ENCODE measurements around the gene MCF2L.

The MCF2L gene

DNA sequence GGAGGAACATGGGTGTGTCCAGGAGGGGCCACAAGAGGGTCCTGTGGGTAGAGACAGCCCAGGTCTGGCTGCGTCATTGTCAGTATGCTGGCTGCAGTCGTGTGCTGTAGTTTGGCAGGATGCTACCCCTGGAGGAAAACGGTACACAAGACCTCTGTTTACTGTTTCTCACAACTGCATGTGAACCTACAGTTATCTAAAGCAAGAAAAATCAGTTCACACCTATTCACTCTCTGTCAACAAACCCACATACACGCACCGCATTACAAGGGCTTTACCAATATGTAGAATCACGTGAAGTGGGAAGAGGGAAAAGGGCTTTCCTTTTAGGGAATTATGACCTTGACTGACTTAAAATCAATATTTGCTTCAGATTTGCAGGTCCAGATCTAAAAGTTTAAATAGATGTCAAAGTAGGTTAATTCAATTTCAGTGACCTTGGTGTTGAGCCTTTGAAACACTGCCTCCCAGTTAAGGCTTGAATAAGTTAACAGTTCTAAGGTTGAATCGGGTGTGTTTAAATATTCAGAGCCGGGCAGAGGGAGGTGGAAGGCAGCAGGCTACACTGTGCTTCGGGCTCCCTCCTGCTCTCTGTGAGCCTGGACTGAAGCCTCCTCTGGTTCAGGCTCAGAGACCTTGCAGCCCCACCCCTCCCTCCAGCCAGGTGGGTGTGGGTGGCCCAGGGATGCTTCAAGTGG lies 17.2 kb upstream of the MCF2L start:
- DNase-seq: no peak

DNA sequence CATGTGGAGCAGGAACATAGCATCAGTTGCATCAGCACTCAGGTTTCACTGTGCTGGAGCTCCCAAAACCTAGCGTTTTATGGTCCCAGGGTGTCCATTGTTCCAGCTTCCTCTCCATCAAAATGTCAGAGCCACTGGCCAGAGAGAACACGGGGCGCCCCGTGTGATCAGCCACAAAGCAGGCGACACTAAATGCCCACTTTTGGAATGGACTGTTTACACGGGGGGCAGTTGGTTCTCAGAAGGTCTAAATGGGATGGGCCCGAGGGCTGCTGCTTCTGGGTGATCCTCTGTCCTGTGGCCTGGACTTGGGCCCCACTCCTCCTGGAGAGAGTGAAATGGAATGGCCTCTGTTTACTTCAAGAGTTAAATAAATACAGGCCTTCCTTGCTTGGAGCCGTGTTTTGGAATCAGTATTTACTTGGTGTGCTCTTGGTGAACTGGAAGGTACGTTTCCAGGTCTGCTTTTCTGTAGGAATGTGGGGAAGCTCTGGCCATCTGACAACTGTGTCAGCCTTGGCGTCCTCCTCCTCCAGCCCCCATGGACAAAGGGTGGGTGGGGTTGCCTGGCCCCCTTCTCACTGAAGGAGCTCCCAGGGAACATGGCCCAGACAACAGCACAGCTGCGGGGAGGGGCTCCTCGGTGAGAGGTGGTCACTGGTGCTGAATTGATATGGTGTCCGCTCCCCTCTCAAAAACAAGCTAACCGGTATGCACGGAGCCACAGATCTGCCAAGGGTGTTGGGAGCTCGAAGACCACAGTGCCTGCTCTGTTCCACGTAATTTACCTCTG lies 16.1 kb upstream of the MCF2L start:
- no peak for DNase-seq

DNA sequence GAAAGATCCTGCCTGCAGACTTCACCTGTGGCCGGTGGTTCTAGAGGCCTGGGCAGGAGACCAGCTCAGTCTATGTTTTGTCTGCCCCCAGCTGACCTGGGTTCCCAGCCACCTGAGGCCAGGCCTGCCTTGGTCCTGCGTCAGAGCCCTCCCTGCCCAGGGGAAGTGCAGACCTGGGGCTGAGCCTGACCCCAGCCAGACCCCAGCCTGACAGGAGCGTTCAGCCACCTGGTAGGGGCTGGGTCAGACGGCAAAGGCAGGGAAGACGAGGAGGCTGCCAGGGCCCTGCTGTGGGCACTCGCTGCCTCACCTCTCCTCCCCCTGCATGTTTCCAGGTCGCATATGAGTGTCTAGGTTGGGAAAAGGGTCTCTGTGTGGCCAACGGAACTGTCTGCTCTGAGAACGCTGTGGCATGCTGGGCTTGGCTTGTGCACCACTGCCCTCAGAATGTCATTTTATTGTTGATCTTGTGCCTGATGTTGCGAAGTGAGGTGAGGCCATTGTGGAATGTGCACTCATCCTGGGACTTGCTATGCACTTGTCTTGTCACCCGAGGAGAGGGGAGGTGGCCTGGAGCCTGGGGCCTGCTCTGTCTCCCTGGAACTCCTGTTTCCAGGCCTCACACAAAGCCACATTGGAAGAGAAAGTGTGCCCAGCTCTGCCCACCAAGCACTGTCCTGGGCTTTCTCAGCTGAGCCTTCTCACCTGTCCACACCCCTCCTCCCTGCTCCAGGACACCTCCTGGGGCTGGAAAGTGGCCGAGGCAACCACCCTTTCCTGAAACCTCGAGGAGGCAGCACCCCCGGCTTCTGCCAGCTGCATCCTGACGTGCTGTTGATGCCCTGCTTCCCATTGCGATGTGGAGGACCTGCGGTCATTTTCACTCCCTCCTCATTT lies 15.2 kb upstream of the MCF2L start:
- no peak for DNase-seq

DNA sequence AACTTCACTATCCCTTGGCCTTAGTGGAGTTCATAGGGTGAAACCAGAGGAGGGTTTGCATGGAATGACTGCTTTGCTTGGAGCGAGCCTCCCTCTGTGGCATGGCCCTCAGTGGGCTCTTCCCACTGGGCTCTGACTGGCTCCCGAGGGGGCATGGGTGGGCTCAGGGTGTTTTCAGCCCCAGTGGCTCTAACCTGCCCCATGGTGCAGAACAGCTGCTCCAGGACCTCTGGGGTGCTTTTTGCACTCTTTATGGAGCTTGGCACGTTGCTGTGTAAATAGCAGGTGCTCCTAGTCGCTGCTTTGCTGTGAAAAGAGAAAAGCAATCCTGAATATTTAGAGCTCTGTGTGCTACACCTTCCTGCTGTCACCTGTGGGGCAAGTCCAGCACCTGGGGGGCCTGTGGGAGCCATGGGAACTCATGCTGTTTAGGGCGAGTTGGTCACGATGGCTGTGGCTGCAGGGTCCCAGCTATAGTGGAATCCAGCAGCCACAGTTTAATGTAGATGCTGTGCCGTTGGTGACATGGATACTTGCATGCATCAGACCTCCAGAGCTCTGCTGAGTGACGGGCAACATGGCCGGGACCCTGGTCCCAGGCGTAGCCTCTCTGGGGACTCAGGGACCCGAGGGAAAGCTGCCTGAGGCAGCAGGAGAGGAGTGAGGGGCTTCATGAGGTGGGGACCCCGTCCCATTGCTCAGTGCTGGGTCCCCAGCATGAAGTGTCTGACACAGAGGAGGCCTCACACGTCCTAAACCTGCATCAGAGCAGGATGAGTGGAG lies 14.3 kb upstream of the MCF2L start:
- no peak for DNase-seq

DNA sequence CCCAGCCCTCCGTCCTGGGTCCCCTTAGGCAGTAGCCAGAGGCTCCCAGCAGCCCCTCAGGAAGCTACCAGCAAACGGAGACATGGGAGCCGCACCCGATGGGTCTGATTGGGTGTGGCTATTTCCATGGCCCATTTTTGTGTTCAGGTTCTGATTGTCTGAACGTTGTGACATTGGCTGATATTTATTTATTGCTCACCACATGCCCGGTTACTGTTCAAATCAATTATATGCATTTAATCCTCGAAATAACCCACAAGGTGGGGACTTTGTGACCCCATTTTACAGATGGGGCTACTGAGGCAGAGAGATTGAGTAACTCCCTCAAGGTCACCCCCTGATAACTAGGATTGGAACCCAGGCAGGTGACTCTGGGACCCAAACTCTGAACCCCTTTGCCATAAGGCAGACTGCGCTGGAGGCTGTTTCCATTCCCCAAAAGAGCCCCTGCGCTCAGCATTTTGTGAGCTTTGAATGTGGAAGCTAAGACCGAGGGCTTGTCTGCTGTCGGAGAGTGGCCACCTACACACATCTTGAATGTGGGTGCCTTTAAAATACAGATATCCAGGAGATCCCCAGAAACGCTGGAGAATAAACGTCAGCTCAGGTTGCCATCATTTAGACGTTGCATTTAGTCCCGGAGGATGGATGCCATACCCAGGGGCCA lies 13.6 kb upstream of the MCF2L start:
- no peak for DNase-seq

DNA sequence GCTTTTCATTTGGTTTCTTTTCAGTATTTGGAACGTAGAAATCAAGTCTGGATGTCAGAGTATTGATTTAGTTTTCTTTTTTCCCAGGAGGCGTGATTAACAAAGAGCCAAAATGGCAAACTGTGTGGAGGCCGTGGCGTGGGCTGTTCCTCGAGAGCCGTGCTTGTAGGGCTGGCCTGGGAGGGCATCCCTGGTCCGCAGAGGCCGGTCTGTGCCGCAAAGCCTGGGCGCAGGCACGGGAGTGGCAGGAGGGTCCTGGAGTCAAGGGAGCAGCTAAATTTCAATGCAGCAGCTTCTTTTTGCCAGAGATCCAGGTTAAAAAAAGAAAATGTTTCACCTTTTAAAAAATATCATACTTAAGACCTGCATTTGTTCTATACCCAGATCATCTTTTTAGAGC lies 13.1 kb upstream of the MCF2L start:
- DNase-seq: no peak

DNA sequence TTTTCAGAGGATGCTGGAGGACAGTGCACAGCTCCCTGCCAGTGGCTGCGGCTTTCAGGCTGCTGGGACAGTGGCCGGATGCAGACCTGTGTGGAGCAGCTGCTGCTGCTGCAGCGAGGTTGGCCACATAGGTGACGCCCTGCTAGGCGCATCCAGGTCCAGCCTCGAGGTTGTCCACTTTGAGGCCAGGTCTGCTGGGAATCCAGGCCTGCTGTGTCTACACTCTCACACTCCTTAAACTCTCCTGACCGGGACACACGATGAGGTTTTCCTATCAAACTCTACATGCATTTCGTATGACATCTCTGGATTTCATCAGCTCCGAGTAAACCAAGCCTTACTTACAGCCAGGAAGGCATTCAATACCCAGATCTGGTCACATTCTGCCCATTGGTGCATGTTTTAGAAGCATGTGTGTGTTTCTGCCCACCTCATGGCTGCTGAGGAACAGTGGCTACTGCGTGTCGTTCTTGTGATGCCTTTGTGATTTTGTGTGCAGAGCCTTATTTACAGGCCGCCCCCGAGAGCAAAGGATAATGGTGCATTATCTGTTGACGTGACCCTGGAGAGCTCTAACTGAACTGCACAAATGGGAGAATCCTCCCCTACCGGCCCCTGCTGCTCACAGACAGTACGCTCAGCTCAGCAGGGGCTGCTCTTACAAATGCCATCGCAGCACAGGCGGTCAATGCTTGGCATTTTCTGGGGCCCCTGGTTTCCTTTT lies 12.3 kb upstream of the MCF2L start:
- DNase-seq: no peak

DNA sequence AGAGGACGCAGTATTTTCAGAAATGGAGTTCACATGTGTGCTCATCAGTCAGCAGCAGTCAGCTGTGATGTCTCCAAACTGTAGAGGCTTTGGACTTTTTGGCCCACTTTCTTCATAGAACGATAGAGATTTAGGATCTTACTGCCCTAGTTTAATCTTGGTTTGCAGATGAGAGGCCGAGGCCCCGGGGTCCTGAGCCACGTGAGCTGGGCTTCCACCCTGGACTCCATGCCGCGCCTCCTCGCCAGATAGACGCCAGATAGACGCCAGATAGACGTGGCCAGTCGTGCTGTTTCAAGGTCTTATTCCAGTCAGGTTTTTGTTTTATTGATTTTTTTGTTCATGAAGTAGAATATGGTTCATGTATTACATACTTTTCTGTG lies 11.7 kb upstream of the MCF2L start:
- DNase-seq: no peak

DNA sequence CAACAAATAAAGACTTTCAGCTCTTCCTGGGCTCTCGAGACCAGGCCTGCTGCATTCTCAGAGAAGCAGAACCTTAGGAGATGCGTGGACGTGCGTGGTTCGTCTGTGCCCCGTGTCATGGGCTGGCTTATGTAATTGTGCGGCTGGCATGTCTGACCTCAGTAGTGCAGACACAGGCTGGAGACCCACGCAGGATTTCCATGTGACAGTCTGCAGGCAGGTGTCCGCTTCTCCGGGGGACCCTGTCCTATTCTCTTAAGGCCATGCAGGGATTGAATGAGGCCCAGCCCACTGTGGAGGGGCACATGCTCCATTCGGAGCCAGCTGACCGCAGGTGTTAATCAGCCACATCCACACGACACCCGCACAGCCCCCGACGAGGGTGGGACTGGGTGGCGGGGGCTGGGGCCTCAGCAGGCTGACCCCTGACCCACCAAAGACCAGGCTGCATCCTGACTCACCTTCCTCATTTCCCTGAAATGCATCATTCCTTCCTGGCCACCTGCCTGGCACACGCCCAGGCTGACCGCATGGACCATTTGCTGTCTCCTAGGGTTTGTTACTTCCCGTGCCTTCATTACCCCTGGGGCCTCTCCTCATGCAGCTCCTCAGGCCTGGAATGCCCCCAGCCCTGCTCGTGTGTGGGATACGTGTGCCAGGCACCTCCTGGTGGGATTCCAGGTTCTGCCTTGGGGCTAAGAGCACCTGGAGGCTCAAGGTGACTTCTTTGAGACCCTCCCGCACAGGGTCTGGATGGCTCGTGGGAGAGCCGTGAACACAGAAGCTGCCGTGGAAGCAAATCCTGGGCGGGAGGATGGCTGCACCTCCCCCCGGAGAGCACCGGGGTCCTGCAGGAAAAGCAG lies 10.7 kb upstream of the MCF2L start:
- no peak for DNase-seq

DNA sequence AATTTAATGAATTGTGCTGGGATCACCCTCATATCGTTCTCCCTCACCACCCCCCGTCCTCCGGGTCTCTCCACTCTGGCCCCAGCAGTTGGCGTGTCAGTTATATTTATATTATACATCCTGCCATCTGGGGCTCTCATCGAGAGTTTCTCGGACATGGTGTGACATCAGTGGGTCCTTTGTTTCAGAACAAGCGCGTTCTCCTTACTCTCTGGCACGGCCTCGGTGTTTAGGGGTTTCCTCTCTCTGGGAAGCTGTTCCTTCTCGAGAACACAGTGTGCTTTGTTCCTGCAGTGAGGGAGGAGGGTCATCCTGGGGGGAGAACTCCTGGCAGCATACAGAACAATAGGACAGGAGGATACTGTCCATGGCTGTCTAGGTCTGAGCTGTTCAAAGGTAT lies 9.8 kb upstream of the MCF2L start:
- no peak for DNase-seq

DNA sequence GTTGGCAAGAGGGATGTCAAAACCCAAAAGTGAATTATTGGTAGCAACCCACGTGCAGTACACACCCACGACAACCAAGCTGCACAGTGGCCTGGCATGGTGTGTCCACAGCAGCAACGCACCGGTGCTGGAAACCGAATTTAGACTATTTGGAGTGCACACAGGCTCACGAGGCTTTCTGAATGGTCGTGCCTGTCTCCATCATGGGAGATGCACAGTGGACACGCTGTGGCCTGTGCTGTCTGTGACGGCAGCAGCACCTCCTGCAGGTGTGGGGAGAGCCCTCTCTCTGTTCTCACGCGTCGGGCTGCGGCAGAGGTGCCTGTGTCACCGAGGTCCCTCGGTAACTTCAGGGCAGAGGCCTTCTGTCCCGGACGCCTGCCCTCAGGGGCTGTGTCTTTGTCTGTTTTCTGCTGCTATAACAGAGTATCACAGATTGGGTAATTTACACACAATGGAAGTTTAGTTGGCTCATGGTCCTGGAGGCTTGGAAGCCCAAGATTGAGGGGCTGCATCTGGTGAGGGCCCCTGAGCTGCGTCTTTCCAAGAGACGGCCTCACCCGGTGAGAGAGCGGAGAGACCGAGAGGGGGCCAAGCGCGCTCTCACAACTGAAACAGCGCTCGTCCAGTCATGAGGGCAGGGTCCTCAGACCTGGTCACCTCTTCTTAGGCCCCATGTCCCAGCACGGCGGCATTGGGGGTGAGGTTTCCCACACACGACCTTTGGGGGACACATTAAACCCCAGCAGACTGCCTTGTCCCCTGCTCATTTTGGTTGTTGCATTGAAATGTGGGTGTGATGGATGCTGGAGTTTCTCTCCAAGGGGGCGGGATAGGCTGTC lies 9.1 kb upstream of the MCF2L start:
- DNase-seq: no peak

DNA sequence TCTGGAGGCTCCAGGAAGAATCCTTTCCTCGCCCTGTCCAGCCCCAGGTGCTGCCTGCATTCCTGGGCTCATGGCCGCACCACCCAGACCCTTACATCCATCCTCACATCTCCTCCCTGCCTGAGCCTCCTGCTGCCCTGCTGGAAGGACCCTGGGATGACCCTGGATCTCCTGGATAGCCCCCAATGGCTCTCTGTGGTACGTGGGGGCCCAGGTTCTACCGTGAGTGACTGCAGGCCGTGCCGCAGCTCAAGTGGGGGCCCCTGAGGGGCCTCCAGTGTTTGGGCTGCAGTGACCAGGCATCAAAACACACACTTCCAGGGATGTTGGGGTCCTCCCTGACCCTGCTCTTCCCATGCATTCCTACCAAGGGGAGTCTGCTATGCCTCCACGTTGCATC lies 8.3 kb upstream of the MCF2L start:
- no peak for DNase-seq

DNA sequence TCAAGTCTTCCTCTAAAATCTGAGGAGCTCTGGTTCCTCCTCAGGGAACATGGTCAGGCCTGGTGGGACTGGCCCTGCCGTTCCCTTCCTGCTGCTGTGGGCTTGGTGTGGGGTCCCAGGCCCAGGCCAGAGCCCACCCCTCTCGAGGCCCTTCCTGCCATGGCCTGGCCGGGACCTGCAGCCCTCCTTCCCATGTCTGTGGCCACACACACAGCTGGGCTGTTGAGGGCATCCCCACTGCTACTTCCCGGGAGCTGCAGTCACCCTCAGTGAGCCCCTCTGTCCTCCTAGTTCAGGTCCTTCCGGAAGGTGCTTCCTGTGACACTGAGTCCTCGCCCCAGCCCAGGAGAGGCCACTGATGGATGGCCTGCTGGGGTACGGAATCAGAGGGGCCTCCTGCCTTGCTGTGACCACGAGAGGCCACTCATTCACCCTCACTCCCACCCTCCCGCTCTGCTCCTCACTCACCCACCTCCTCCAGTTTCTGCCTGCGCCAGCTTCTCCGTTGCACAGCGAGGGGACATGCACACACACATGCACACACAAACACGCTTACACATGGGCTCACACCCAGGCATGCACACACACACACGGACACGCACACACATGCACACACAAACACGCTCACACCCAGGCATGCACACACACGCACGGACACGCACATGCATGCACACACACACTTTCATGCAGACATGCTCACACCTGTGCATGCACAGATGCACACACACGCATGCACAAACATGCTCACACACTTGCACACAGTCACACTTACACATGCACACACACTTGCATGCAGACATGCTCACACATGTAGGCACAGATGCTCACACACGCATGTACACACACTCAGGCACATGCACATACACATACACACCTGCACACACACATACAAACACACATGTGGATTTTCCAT lies 7.3 kb upstream of the MCF2L start:
- no peak for DNase-seq

DNA sequence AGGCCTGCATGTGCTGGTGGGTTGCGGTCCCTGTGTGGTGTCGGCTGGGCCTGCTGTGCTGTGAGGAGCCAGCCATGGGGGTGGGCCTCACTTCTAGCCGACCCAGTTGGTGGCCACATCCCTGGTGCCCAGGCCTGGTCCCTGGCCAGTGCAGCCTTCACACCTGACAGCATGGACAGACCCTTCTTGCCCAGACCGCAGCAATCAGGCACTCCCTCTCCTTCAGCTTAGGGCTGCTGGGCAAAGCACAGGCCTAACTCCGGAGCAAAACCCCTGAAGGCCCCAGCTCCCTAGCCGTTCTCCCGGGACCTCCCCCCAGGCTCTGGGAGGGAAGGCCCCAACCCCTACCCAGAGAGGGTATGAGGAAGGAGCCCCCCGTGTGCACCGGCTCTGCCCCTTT lies 6.6 kb upstream of the MCF2L start:
- DNase-seq: no peak

DNA sequence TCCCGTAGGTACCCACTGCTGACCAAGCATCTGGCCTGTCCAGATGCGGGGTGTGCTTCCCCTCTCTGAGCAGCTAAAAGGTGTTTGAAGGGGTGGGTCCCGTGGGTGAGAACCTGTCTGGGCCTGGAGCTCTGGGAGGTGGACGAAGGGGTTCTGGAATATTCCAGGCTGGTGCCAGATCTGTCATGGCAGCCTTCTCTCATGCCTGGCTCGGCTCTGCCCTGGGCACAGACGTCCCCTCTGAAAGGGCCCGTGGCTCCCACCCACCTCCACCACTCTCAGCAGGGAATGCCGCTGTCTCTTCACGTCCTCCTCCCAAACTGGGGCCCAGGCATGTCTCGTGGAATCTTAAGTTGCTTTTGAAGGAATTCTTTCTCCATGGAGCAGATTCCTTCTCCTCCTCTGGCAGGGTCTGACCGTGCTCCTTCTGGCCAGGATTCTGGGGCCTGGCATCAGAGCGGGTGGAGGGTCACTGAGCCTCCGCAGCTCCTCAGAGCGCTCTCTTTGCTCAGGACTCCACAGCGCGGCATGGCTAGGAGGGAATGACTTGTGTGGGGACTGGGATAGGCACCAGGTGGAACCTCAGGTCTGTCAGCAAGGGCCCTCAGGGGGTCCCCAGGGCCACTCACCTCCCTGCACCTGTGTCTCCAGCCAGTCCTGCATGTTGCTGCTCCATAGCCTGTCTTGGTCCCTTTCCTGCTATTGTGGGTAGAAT lies 5.9 kb upstream of the MCF2L start:
- DNase-seq: no peak

DNA sequence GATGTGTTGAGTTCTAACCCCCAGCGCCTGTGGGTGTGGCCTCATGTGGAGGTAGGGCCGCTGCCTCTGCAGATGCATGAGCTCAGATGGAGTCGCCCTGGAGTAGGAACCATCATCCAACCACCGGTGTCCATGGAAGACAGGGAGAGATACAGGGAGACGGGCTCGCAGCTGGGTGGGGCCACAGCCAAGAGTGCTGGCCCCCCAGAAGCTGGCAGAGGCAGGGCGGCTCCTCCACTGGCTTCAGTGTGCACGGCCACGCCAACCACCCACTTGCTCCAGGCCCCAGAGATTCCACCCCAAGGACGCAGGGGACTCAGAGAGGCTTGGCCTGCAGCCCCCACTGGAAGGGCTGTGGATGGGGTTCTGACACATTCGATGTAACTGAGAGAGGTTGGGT lies 5.4 kb upstream of the MCF2L start:
- DNase-seq: no peak

DNA sequence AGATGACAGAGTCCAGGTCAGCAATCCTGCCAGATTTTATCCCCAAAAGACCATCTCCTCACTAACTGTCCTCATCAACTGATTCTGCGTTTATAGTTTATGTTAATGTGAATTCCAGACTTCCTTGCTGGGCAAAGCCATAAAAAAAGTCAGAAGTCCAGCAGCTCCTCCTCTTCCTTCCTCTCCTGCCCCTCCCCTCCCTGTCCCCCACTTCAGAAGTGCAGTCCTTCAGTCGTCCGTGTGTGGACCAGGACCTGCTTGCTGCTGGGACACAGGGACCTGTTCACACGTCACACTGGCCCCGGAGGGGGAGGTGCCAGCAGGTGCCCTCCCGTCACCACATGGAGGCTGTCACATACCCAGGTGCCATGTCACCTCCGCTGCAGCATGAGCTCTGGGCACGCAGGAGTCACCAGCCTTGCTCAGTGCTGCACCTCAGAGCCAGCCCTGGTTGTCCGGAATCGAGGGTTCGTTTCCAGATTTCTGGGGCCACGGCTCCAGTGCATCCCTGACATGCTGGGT lies 4.0 kb upstream of the MCF2L start:
- no peak for DNase-seq
